Keratinocyte (primary cell): ENCODE measurements around the gene DIP2C.

Experiments
- EZH2 ChIP-seq: IDR thresholded peaks from one replicate; pipeline ENCODE4 v1.6.1; 2012; ENCODE audit warnings: inconsistent platforms, mild to moderate bottlenecking, low read length, moderate library complexity
- TF ChIP-seq, protein P1 (sequence below), 3 experiments: IDR thresholded peaks in 1 of 3; conservative IDR thresholded peaks in 1 of 3; optimal IDR thresholded peaks in 1 of 3; 2 replicates in 2 of 3; 3 replicates in 1 of 3; pipeline versions ENCODE3 to v1.5.1; 2011; ENCODE audit warnings: low read length in 3 of 3, mild to moderate bottlenecking in 3 of 3, moderate library complexity in 2 of 3, control low read depth in 1 of 3, inconsistent platforms in 1 of 3; ENCODE audit not compliant: insufficient read depth in 2 of 3; ENCODE audit errors: extremely low read depth in 1 of 3

DNA sequence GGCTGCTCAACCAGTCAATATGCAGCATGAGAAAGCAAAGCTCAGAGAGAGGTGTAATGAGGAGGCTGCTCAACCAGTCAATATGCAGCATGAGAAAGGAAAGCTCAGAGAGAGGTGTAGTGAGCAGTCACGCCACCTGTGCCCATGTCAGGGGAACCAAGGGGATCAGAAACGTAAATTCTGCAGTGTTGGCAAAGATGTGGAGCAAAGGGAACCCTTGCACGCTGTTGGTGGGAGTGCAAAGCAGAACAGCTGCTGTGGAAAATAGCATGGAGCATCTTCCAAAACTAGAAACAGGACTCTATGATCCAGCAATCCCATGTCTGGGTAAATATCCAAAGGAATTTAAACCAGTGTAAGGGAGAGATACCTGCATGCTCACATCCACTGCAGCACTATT, 194.9 kb downstream of the DIP2C start:
- TF ChIP-seq EZH2, result no peak
- TF ChIP-seq, protein P1, sequence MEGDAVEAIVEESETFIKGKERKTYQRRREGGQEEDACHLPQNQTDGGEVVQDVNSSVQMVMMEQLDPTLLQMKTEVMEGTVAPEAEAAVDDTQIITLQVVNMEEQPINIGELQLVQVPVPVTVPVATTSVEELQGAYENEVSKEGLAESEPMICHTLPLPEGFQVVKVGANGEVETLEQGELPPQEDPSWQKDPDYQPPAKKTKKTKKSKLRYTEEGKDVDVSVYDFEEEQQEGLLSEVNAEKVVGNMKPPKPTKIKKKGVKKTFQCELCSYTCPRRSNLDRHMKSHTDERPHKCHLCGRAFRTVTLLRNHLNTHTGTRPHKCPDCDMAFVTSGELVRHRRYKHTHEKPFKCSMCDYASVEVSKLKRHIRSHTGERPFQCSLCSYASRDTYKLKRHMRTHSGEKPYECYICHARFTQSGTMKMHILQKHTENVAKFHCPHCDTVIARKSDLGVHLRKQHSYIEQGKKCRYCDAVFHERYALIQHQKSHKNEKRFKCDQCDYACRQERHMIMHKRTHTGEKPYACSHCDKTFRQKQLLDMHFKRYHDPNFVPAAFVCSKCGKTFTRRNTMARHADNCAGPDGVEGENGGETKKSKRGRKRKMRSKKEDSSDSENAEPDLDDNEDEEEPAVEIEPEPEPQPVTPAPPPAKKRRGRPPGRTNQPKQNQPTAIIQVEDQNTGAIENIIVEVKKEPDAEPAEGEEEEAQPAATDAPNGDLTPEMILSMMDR (optimal IDR thresholded peaks at IDR 0.05 in 1 of 3, IDR thresholded peaks at IDR 0.05 in 1 of 3, conservative IDR thresholded peaks at IDR 0.05 in 1 of 3; ENCODE audit: extremely low read depth in 1 of 3, insufficient read depth in 2 of 3, low read length in 3 of 3), result no peak
